Parathyroid adenoma (tissue), 2 donors: ENCODE data around the gene ALX3.

Experiments used
- H2AFZ ChIP-seq: fragments of 300-600 bp; sonication (generic); one replicate; pipeline ENCODE4 v1.7.0; 2017; ENCODE audit warnings: antibody characterized with exemption, mild to moderate bottlenecking
- H3K27ac ChIP-seq: fragments of 300-600 bp; sonication (generic); one replicate; pipeline ENCODE4 v1.7.0; 2017
- H3K27me3 ChIP-seq: fragments of 300-600 bp; sonication (generic); one replicate; pipeline ENCODE4 v1.7.0; 2017; ENCODE audit warnings: low read length; ENCODE audit not compliant: control insufficient read depth, insufficient read depth
- H3K36me3 ChIP-seq: fragments of 300-600 bp; sonication (generic); one replicate; pipeline ENCODE4 v1.7.0; 2017; ENCODE audit warnings: low read length; ENCODE audit not compliant: control insufficient read depth, insufficient read depth
- H3K4me1 ChIP-seq: fragments of 300-600 bp; sonication (generic); one replicate; pipeline ENCODE4 v1.7.0; 2017; ENCODE audit warnings: control low read depth
- H3K4me2 ChIP-seq: fragments of 300-600 bp; sonication (generic); one replicate; pipeline ENCODE4 v1.7.0; 2017; ENCODE audit warnings: low read length
- H3K4me3 ChIP-seq: fragments of 300-600 bp; sonication (generic); one replicate; pipeline ENCODE4 v1.7.0; 2017; ENCODE audit warnings: low read depth, low read length
- H3K79me2 ChIP-seq: fragments of 300-600 bp; sonication (generic); one replicate; pipeline ENCODE4 v1.7.0; 2017; ENCODE audit warnings: control low read depth
- H3K9ac ChIP-seq: fragments of 300-600 bp; sonication (generic); one replicate; pipeline ENCODE4 v1.7.0; 2017; ENCODE audit warnings: mild to moderate bottlenecking
- H3K9me3 ChIP-seq: fragments of 300-600 bp; sonication (generic); one replicate; pipeline ENCODE4 v1.7.0; 2017; ENCODE audit warnings: low read length; ENCODE audit not compliant: control insufficient read depth
- CTCF ChIP-seq: fragments of 300-600 bp; sonication (generic); IDR thresholded peaks from one replicate; pipeline ENCODE4 v1.7.0; 2017; ENCODE audit warnings: antibody characterized with exemption, mild to moderate bottlenecking
- donor health status: primary hyperparathyroidism.

ALX3 gene

GRCh38 chr1:110070671-110071242 is at the start of gene ALX3:
Gene ALX3 (minus strand): TSS chr1:110070672. CDS start chr1:110070612, 60 bp downstream.
- Histone ChIP-seq H3K9ac (no peak within 1 kb of the TSS), H3K9me3 (no peaks in the 10 kb centered on the region), H3K36me3 (no peaks in the 10 kb centered on the region), H3K4me1 (no peaks in the 10 kb centered on the region), H2AFZ (no peak within 1 kb of the TSS), H3K4me2 (no peak within 1 kb of the TSS), H3K27me3 (no peaks in the 10 kb centered on the region), H3K79me2 (no peaks in the 10 kb centered on the region), H3K27ac (no peak within 1 kb of the TSS), H3K4me3 (no peak within 1 kb of the TSS)
- TF ChIP-seq CTCF = no peak

- H3K9me3 ChIP-seq = no peaks in the 10 kb centered on the region
These were observed 49.4 kb upstream of the ALX3 start for GRCh38 chr1:110119843-110120242.

GRCh38 chr1:110118636-110119396 is 48.3 kb upstream of the ALX3 start:
- Histone ChIP-seq H3K79me2 (no peaks in the 10 kb centered on the region), H3K9me3 (no peaks in the 10 kb centered on the region), H3K36me3 (no peaks in the 10 kb centered on the region)

More at GRCh38 chr1:110119843-110120242, 49.4 kb upstream of the ALX3 start:
- Histone ChIP-seq H3K36me3 (no peaks in the 10 kb centered on the region), H3K27me3 (no peaks in the 10 kb centered on the region), H3K27ac (no peak overlapping the region), H3K79me2 (no peaks in the 10 kb centered on the region), H3K9ac (no peak overlapping the region), H3K4me1 (no peaks in the 10 kb centered on the region), H3K4me3 (no peak overlapping the region), H2AFZ (no peak overlapping the region), H3K4me2 (no peak overlapping the region)
- no peak for TF ChIP-seq CTCF

GRCh38 chr1:110114784-110115183 is 44.3 kb upstream of the ALX3 start:
- Histone ChIP-seq H3K27me3 (no peaks in the 10 kb centered on the region), H3K9me3 (no peaks in the 10 kb centered on the region), H3K4me1 (no peaks in the 10 kb centered on the region), H3K79me2 (no peaks in the 10 kb centered on the region), H3K9ac (no peak overlapping the region), H3K27ac (no peak overlapping the region), H3K4me3 (no peak overlapping the region), H3K4me2 (no peak overlapping the region), H3K36me3 (no peaks in the 10 kb centered on the region), H2AFZ (no peak overlapping the region)
- TF ChIP-seq CTCF = no peak

More at GRCh38 chr1:110118636-110119396, 48.3 kb upstream of the ALX3 start:
- Histone ChIP-seq H3K27ac (no peak overlapping the region), H3K27me3 (no peaks in the 10 kb centered on the region), H2AFZ (no peak overlapping the region), H3K4me1 (no peaks in the 10 kb centered on the region), H3K4me3 (no peak overlapping the region), H3K9ac (no peak overlapping the region), H3K4me2 (no peak overlapping the region)
- no peak for TF ChIP-seq CTCF

- Histone ChIP-seq H3K9me3 (no peaks in the 10 kb centered on the region), H3K36me3 (no peaks in the 10 kb centered on the region), H3K27ac (no peak overlapping the region), H3K79me2 (no peaks in the 10 kb centered on the region), H3K4me2 (no peak overlapping the region), H2AFZ (no peak overlapping the region), H3K27me3 (no peaks in the 10 kb centered on the region), H3K9ac (no peak overlapping the region), H3K4me1 (no peaks in the 10 kb centered on the region), H3K4me3 (no peak overlapping the region)
- no peak for TF ChIP-seq CTCF
These were observed 43.7 kb upstream of the ALX3 start for GRCh38 chr1:110114173-110114572.
